IMR-90 (cell line): ENCODE measurements around the gene KBTBD6.

Source experiments
- CTCF ChIP-seq: conservative IDR thresholded peaks from 2 replicates; pipeline ENCODE4 v1.5.1; 2012; ENCODE audit warnings: mild to moderate bottlenecking, low read depth, low read length, improper control_type of control experiment
- MAFK ChIP-seq: IDR thresholded peaks from 2 replicates; pipeline ENCODE4 v1.6.1; 2012; ENCODE audit warnings: low read depth, low read length, improper control_type of control experiment
- NFE2L2 ChIP-seq: fragments of 150-350 bp; IDR thresholded peaks from 2 replicates; pipeline ENCODE4 v1.6.1; 2016; ENCODE audit warnings: low read depth, mild to moderate bottlenecking, low read length
- POLR2A ChIP-seq: IDR thresholded peaks from 2 replicates; pipeline ENCODE4 v1.6.1; 2012; ENCODE audit warnings: mild to moderate bottlenecking, low read depth, low read length
- RAD21 ChIP-seq: IDR thresholded peaks from 2 replicates; pipeline ENCODE4 v1.6.1; 2012; ENCODE audit warnings: low read length, improper control_type of control experiment
- SMC3 ChIP-seq: fragments of 150-350 bp; IDR thresholded peaks from 2 replicates; pipeline ENCODE4 v1.6.1; 2016; ENCODE audit warnings: low read depth, mild to moderate bottlenecking, antibody characterized with exemption, low read length, moderate library complexity

GRCh38 chr13:41136396-41137031 is 3.9 kb upstream of the KBTBD6 start:
- TF ChIP-seq POLR2A (no peak), MAFK (no peak), CTCF (no peak), RAD21 (no peak), SMC3 (no peak), NFE2L2 (no peak)
